Activated T-cell treated with anti-CD3 and anti-CD28 coated beads, Interleukin-2, amount 50 U/mL, for 4 hours (primary cell): ENCODE data around the gene RDH14. TPM values are rescaled to one million over a fixed set of nuclear protein-coding genes. Genes with fewer than 3 reads are reported as not detected.

Experiments used
- ATAC-seq, 2 donors: fragments of 200-7000 bp; cut with Tn5 transposase; one replicate each; pipeline ENCODE4 v1.10.0; 2021
- DNase-seq: peaks from one replicate; pipeline ENCODE4 v3.0.0-alpha.2; 2020
- H3K27me3 Mint-ChIP-seq: one replicate; pipeline ENCODE4 v1.8.0; 2021; ENCODE audit warnings: low read depth, mixed read lengths
- H3K36me3 Mint-ChIP-seq: one replicate; pipeline ENCODE4 v1.8.0; 2022; ENCODE audit warnings: mixed read lengths; ENCODE audit not compliant: insufficient read depth
- H3K4me1 Mint-ChIP-seq: one replicate; pipeline ENCODE4 v1.8.0; 2021; ENCODE audit warnings: low read depth, mixed read lengths
- H3K4me3 Mint-ChIP-seq: one replicate; pipeline ENCODE4 v1.8.0; 2021; ENCODE audit warnings: mild to moderate bottlenecking, moderate library complexity, mixed read lengths
- H3K9me3 Mint-ChIP-seq: one replicate; pipeline ENCODE4 v1.8.0; 2021; ENCODE audit warnings: mixed read lengths
- total RNA-seq, 3 donors: library from RNA; stranded (reverse); gene quantifications; one replicate each; pipeline ENCODE4 v1.2.1, GENCODE V29; 2021

RDH14 gene, protein sequence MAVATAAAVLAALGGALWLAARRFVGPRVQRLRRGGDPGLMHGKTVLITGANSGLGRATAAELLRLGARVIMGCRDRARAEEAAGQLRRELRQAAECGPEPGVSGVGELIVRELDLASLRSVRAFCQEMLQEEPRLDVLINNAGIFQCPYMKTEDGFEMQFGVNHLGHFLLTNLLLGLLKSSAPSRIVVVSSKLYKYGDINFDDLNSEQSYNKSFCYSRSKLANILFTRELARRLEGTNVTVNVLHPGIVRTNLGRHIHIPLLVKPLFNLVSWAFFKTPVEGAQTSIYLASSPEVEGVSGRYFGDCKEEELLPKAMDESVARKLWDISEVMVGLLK
- 10 to 100 TPM; 14.6 to 17.9 (median 16.0) TPM for total RNA-seq

DNA sequence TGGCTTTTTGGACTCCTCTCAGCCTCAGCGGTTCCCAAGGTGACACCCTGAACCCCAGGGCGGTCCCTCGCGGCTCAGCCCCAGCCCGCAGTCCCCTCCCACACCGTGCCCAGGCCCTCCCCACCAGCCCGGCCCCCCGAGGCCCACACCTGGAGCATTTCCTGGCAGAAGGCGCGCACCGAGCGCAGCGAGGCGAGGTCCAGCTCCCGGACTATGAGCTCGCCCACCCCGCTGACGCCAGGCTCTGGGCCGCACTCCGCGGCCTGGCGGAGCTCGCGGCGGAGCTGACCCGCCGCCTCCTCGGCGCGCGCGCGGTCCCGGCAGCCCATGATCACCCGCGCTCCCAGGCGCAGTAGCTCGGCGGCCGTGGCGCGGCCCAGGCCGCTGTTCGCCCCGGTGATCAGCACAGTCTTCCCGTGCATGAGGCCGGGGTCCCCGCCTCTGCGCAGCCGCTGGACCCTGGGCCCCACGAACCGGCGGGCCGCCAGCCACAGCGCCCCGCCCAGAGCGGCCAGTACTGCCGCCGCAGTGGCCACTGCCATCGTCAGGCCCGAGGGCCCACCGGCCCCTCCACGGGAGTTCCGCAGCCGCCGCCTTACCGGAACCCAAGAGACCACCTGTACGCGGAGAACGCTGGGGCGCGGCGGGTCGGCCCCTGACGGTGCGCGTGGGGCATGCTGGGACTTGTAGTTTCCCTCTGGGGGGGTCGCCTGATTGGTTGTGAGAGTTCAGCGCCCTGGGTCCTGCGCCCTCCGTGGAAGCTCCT is at the start of gene RDH14:
Gene RDH14 (minus strand): TSS at position 623 of the 766 bp plus-strand sequence. CDS start 81 bp downstream, at position 542.
- ATAC-seq = peak; percentile 95 to 96
- H3K4me1 Mint-ChIP-seq = peaks cover 37% of the 10 kb centered on the region

GRCh38 chr2:18610090-18610489 is 49.6 kb upstream of the RDH14 start:
- Mint-ChIP-seq H3K4me3 (no peak overlapping the region), H3K4me1 (peaks cover 7% of the 10 kb centered on the region), H3K9me3 (no peaks in the 10 kb centered on the region), H3K36me3 (peaks cover 13% of the 10 kb centered on the region), H3K27me3 (no peaks in the 10 kb centered on the region)
- DNase-seq = no peak
- no peak for ATAC-seq

More for the DNA sequence above, at the start of gene RDH14:
- Mint-ChIP-seq H3K9me3 (no peaks in the 10 kb centered on the region), H3K36me3 (peaks cover 23% of the 10 kb centered on the region), H3K27me3 (no peaks in the 10 kb centered on the region), H3K4me3 (peak within 1 kb of the TSS; percentile 91)
- DNase-seq = peak; percentile 89

GRCh38 chr2:18605115-18605514 is 44.7 kb upstream of the RDH14 start:
- Mint-ChIP-seq H3K4me1 (peaks cover 11% of the 10 kb centered on the region), H3K4me3 (no peak overlapping the region), H3K27me3 (no peaks in the 10 kb centered on the region), H3K9me3 (no peaks in the 10 kb centered on the region), H3K36me3 (peaks cover 3% of the 10 kb centered on the region)
- ATAC-seq (peak in 1 of 2 donors; percentile 70), DNase-seq (no peak)

GRCh38 chr2:18604531-18604885 is 44.1 kb upstream of the RDH14 start:
- peaks cover 11% of the 10 kb centered on the region for H3K4me1 Mint-ChIP-seq
- ATAC-seq (no peak), DNase-seq (no peak)
- H3K27me3 Mint-ChIP-seq = no peaks in the 10 kb centered on the region
- H3K36me3 Mint-ChIP-seq = peaks cover 3% of the 10 kb centered on the region
- no peaks in the 10 kb centered on the region for H3K9me3 Mint-ChIP-seq
- H3K4me3 Mint-ChIP-seq = no peak overlapping the region

DNA sequence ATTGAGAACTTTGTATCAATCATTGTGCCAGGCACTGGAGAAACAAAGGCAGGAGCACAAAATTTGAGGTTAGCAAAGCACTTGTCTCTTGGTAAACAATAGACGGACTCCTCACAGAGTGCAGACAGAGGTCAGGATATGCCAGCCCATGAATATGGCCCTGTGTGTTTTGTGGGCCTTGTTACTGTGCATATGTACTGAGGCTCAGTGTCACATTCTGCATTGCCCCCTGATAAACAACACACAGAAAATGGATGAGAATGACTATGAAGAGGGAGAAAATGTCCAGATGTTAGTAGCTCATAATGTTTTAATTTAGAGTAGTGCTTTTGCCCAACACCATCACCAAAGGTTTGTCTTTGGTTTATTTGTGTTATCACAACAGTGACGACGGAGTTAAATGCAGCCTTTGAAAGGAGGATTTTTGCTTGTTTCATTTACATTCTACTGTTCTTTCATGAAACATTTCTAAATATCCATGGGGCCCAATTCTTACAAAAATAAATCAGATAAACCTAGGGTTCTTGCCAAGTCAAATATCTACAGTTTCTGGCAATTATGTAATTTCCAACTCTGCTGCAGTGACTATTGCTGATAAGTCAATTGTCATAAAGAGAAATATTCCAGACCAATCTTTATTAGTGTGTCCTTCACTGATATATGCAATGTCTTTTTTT is 43.5 kb upstream of the RDH14 start:
- Mint-ChIP-seq H3K36me3 (peaks cover 3% of the 10 kb centered on the region), H3K4me1 (peaks cover 11% of the 10 kb centered on the region), H3K9me3 (no peaks in the 10 kb centered on the region), H3K27me3 (no peaks in the 10 kb centered on the region), H3K4me3 (no peak overlapping the region)
- DNase-seq (no peak), ATAC-seq (no peak)

- Mint-ChIP-seq H3K36me3 (peaks cover 4% of the 10 kb centered on the region), H3K9me3 (no peaks in the 10 kb centered on the region), H3K4me1 (peaks cover 11% of the 10 kb centered on the region), H3K4me3 (no peak overlapping the region), H3K27me3 (no peaks in the 10 kb centered on the region)
- no peak for DNase-seq
- no peak for ATAC-seq
Measured at GRCh38 chr2:18602298-18602697, 41.8 kb upstream of the RDH14 start.

DNA sequence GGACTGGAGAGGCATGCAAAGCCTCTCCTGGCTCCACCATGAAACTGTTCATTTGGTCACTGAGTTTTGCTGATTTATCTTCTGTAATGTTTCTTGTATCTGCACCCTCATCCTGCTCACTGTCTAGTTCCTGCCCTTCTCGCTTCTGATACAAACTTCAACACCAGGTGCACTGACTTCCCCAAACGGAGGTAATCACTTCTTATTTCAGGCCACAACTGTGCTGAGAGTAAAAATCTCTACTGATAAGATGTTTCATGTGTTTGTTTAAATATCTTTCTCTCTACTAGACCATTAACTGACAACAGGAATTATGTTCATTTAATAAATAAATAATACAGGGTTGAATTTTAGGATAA is 39.8 kb upstream of the RDH14 start:
- Mint-ChIP-seq H3K36me3 (peaks cover 12% of the 10 kb centered on the region), H3K4me3 (no peak overlapping the region), H3K4me1 (peaks cover 6% of the 10 kb centered on the region), H3K9me3 (peaks cover 3% of the 10 kb centered on the region), H3K27me3 (no peaks in the 10 kb centered on the region)
- ATAC-seq (no peak), DNase-seq (no peak)

GRCh38 chr2:18599509-18600254 is 39.2 kb upstream of the RDH14 start:
- Mint-ChIP-seq H3K27me3 (no peaks in the 10 kb centered on the region), H3K9me3 (peaks cover 3% of the 10 kb centered on the region), H3K36me3 (peaks cover 15% of the 10 kb centered on the region), H3K4me3 (no peak overlapping the region), H3K4me1 (peaks cover 2% of the 10 kb centered on the region)
- DNase-seq (no peak), ATAC-seq (no peak)

- Mint-ChIP-seq H3K9me3 (peaks cover 3% of the 10 kb centered on the region), H3K4me3 (no peak overlapping the region), H3K36me3 (peaks cover 15% of the 10 kb centered on the region), H3K4me1 (no peaks in the 10 kb centered on the region), H3K27me3 (no peaks in the 10 kb centered on the region)
- ATAC-seq (no peak), DNase-seq (no peak)
Measured at GRCh38 chr2:18598848-18599484, 38.5 kb upstream of the RDH14 start.

GRCh38 chr2:18597618-18598017 is 37.2 kb upstream of the RDH14 start:
- DNase-seq = no peak
- H3K27me3 Mint-ChIP-seq = no peaks in the 10 kb centered on the region
- peaks cover 21% of the 10 kb centered on the region for H3K36me3 Mint-ChIP-seq
- H3K4me3 Mint-ChIP-seq = no peak overlapping the region
- no peak for ATAC-seq
- peaks cover 3% of the 10 kb centered on the region for H3K9me3 Mint-ChIP-seq
- H3K4me1 Mint-ChIP-seq = no peaks in the 10 kb centered on the region

- peaks cover 21% of the 10 kb centered on the region for H3K36me3 Mint-ChIP-seq
- DNase-seq (no peak), ATAC-seq (no peak)
- H3K9me3 Mint-ChIP-seq = peaks cover 3% of the 10 kb centered on the region
- no peaks in the 10 kb centered on the region for H3K27me3 Mint-ChIP-seq
- no peaks in the 10 kb centered on the region for H3K4me1 Mint-ChIP-seq
- H3K4me3 Mint-ChIP-seq = no peak overlapping the region
Measured at GRCh38 chr2:18596993-18597392, 36.5 kb upstream of the RDH14 start.

DNA sequence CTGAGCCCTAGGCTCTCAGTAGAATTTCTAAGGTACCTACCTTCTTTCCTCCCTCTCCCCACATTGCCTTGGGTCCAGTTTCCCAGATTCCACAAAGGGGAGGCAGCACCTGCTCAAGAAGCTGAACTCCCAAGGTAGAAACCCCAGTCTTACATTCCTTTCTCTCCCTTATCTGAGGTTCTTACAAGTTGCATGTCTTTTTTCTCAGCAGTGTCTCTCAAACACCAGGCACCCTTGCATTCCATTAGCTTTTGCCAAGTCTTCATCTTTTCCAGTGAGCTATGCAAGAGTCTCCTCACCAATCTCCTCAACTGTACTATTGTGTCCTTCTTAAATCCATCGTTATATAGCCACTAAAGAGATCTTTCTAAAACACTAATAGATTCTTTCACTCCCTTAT is 33.0 kb upstream of the RDH14 start:
- ATAC-seq (no peak), DNase-seq (no peak)
- H3K9me3 Mint-ChIP-seq = peaks cover 3% of the 10 kb centered on the region
- H3K4me3 Mint-ChIP-seq = no peak overlapping the region
- H3K4me1 Mint-ChIP-seq = no peaks in the 10 kb centered on the region
- peaks cover 26% of the 10 kb centered on the region for H3K36me3 Mint-ChIP-seq
- no peaks in the 10 kb centered on the region for H3K27me3 Mint-ChIP-seq

DNA sequence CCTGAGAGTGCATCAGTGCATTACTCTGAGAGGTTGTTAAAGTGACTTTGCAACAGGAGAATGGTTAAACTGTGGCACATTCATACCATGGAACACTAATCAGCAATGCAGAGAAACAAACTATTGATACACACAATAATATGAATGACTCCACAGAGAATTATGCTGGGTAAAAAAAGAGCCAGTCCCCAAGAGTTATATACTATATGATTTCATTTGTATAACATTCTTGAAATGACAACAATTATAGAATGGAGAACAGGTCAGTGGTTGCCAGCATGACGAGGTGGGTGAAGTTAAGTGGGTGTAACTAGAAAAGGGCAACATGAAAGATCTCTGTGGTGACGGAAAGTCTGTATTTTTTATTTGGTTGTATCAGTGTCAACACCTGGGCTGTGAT is 31.9 kb upstream of the RDH14 start:
- peaks cover 3% of the 10 kb centered on the region for H3K9me3 Mint-ChIP-seq
- H3K4me3 Mint-ChIP-seq = no peak overlapping the region
- H3K4me1 Mint-ChIP-seq = no peaks in the 10 kb centered on the region
- H3K36me3 Mint-ChIP-seq = peaks cover 25% of the 10 kb centered on the region
- H3K27me3 Mint-ChIP-seq = no peaks in the 10 kb centered on the region
- ATAC-seq (no peak), DNase-seq (no peak)

DNA sequence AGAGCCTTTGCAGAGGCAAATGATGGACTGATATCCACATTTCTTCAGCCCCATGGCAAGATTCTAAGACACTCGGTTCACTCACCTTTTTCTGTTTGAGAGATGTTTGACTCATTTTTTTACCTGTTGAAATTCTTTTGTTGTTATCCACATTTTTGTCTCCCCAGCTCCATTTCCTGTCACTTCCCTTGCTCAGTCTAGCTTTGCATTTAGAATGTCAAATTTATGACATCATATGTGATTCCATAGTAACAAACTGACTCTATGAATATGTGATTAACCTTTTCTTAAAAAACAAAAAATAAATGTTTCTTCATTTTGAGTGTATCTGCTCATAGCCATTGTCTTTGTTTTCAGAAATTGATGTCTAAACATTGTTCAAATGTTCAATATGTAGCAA is 28.9 kb upstream of the RDH14 start, which contains the start of gene NT5C1B:
Gene NT5C1B (minus strand): TSS at position 216 of the 400 bp plus-strand sequence. CDS start 101 bp downstream, at position 115.
- Mint-ChIP-seq H3K4me3 (no peak within 1 kb of the TSS), H3K9me3 (no peaks in the 10 kb centered on the region), H3K27me3 (no peaks in the 10 kb centered on the region), H3K36me3 (peaks cover 22% of the 10 kb centered on the region), H3K4me1 (no peaks in the 10 kb centered on the region)
- no peak for DNase-seq
- no peak for ATAC-seq
